Natural killer cell treated with Interleukin-12 subunit alpha and Interleukin-12 subunit beta and Interleukin-15 and Interleukin-18, amount 100 ng/mL, for 72 hours (primary cell): ENCODE measurements around the gene TNFRSF12A. TPM values are rescaled to one million over a fixed set of nuclear protein-coding genes. Genes with fewer than 3 reads are reported as not detected.

Source experiments
- ATAC-seq, 2 donors: fragments of 150-1000 bp; cut with Tn5 transposase in 1 of 2; sonication (Bioruptor Pico), chemical (Tn5 transposase) in 1 of 2; 2 replicates each; pipeline ENCODE4 v1.10.0; 2021
- DNase-seq: peaks from one replicate; pipeline ENCODE4 v3.0.0; 2022; ENCODE audit warnings: low spot score
- H3K27ac Mint-ChIP-seq, 2 donors: 1 replicate in 1 of 2; 2 replicates in 1 of 2; pipeline ENCODE4 v1.8.0; 2022; ENCODE audit warnings: mixed read lengths in 2 of 2, mild to moderate bottlenecking in 1 of 2, moderate library complexity in 1 of 2
- H3K27me3 Mint-ChIP-seq, 2 donors: 1 replicate in 1 of 2; 2 replicates in 1 of 2; pipeline ENCODE4 v1.8.0; 2022; ENCODE audit warnings: mixed read lengths in 2 of 2
- H3K36me3 Mint-ChIP-seq: one replicate; pipeline ENCODE4 v1.8.0; 2022; ENCODE audit warnings: mixed read lengths
- H3K4me1 Mint-ChIP-seq, 2 donors: 1 replicate in 1 of 2; 2 replicates in 1 of 2; pipeline ENCODE4 v1.8.0; 2022; ENCODE audit warnings: low read depth in 2 of 2, mixed read lengths in 2 of 2, mild to moderate bottlenecking in 1 of 2
- H3K4me3 Mint-ChIP-seq: one replicate; pipeline ENCODE4 v1.8.0; 2022; ENCODE audit warnings: mixed read lengths
- H3K9me3 Mint-ChIP-seq: 2 replicates; pipeline ENCODE4 v1.8.0; 2022; ENCODE audit warnings: mixed read lengths
- total RNA-seq, 2 donors: library from RNA; stranded (reverse); gene quantifications; one replicate each; pipeline ENCODE4 v1.2.3, GENCODE V29; 2022

TNFRSF12A gene
- total RNA-seq, 2 donors from 2014 or later = 6.4 to 6.5 TPM

GRCh38 chr16:3070608-3071111 is 50.5 kb downstream of the TNFRSF12A start:
- Mint-ChIP-seq H3K27me3 (no peaks in the 10 kb centered on the region), H3K4me3 (no peak overlapping the region), H3K4me1 (peaks cover 67 to 68% of the 10 kb centered on the region in 2 donors), H3K27ac (peak overlapping the region; percentile 97 to 100), H3K9me3 (no peaks in the 10 kb centered on the region), H3K36me3 (peaks cover 19% of the 10 kb centered on the region)
- DNase-seq (no peak), ATAC-seq (no peak)

DNA sequence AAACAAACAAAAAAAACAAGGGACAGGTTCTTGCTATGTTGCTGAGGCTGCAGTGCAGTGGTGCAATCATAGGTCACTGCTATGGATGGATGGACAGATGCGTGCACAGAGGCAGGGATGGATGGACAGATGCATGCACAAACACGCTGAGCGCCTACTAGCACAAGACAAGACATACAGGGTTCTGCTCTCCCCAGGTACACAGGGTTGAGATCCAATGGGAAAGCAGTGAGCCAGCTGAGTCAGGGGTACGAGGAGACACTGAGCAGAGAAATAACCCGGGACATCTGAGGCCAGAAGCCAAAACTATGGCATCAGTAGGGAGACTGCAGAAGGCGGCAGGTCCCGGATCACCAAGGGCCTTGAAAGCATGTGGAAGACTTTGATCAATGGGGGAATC is 51.5 kb downstream of the TNFRSF12A start:
- H3K36me3 Mint-ChIP-seq = peaks cover 15% of the 10 kb centered on the region
- peak overlapping the region; percentile 61 for H3K4me3 Mint-ChIP-seq
- H3K27me3 Mint-ChIP-seq = no peaks in the 10 kb centered on the region
- H3K9me3 Mint-ChIP-seq = no peaks in the 10 kb centered on the region
- H3K4me1 Mint-ChIP-seq = peaks cover 74 to 75% of the 10 kb centered on the region in 2 donors
- peak overlapping the region; percentile 97 to 100 for H3K27ac Mint-ChIP-seq
- ATAC-seq = no peak
- no peak for DNase-seq

Other genes starting within 250 kb of the TNFRSF12A start
- gene ELOB, start 243.1 kb upstream of the TNFRSF12A start, total RNA-seq = 100 to 1,000 TPM; 196 to 201 TPM
- gene PRSS33, start 232.8 kb upstream of the TNFRSF12A start, total RNA-seq = not detected
- not detected for gene PRSS41, start 221.9 kb upstream of the TNFRSF12A start, total RNA-seq
- gene PRSS21, start 203.1 kb upstream of the TNFRSF12A start, total RNA-seq = 10 to 100 TPM in 1 of 2 donors, under 1 TPM in 1; 0.53 to 21.5 TPM
- 10 to 100 TPM in 1 of 2 donors, 1 to 10 TPM in 1; 3.8 to 22.1 TPM for gene ZG16B, start 190.1 kb upstream of the TNFRSF12A start, total RNA-seq
- gene PRSS22, start 162.2 kb upstream of the TNFRSF12A start, total RNA-seq = under 1 TPM; 0.86 TPM
- 10 to 100 TPM; 21.5 to 24.7 TPM for gene FLYWCH2, start 137.2 kb upstream of the TNFRSF12A start, total RNA-seq
- 10 to 100 TPM; 66.6 to 85.7 TPM for gene FLYWCH1, start 108.4 kb upstream of the TNFRSF12A start, total RNA-seq
- gene KREMEN2, start 56.1 kb upstream of the TNFRSF12A start, total RNA-seq = not detected
- gene PAQR4, start 51.0 kb upstream of the TNFRSF12A start, total RNA-seq = 10 to 100 TPM; 19.7 to 39.1 TPM
- gene PKMYT1, start 39.9 kb upstream of the TNFRSF12A start, total RNA-seq = 100 to 1,000 TPM in 1 of 2 donors, 10 to 100 TPM in 1; 76.4 to 251 TPM
- gene CLDN9, start 7.4 kb upstream of the TNFRSF12A start, total RNA-seq = under 1 TPM in 1 of 2 donors, not detected in 1; 0.47 TPM
- not detected for gene CLDN6, start 2.2 kb upstream of the TNFRSF12A start, total RNA-seq
- 10 to 100 TPM; 14.3 to 18.4 TPM for gene HCFC1R1, start 3.6 kb downstream of the TNFRSF12A start, total RNA-seq
- gene THOC6, start 3.7 kb downstream of the TNFRSF12A start, total RNA-seq = 10 to 100 TPM; 33.6 to 58.8 TPM
- under 1 TPM; 0.50 to 0.67 TPM for gene BICDL2, start 16.6 kb downstream of the TNFRSF12A start, total RNA-seq
- gene MMP25, start 26.2 kb downstream of the TNFRSF12A start, total RNA-seq = 10 to 100 TPM; 54.3 to 66.6 TPM
- gene IL32, start 45.3 kb downstream of the TNFRSF12A start, total RNA-seq = 1,000 to 10,000 TPM in 1 of 2 donors, 100 to 1,000 TPM in 1; 678 to 1,235 TPM
- gene ZSCAN10, start 78.9 kb downstream of the TNFRSF12A start, total RNA-seq = under 1 TPM in 1 of 2 donors, not detected in 1; 0.22 TPM
- gene ZNF205, start 92.2 kb downstream of the TNFRSF12A start, total RNA-seq = not detected
- gene ZNF213, start 114.7 kb downstream of the TNFRSF12A start, total RNA-seq = 10 to 100 TPM in 1 of 2 donors, 1 to 10 TPM in 1; 8.5 to 11.6 TPM
- not detected for gene OR1F1, start 167.8 kb downstream of the TNFRSF12A start, total RNA-seq
- gene ZNF200, start 214.8 kb downstream of the TNFRSF12A start, total RNA-seq = 10 to 100 TPM; 16.6 to 18.9 TPM
- gene MEFV, start 236.3 kb downstream of the TNFRSF12A start, total RNA-seq = under 1 TPM; 0.26 to 0.31 TPM